Right atrium auricular region (tissue), 2 donors: Measurements from ENCODE around the gene DCLRE1A. TPM values are rescaled to one million over a fixed set of nuclear protein-coding genes. Genes with fewer than 3 reads are reported as not detected.

ENCODE experiments used
- DNase-seq: peaks from one replicate; pipeline ENCODE4 v3.0.0-alpha.2; 2019; ENCODE audit warnings: low spot score
- H3K27ac ChIP-seq, 2 donors: fragments of 200-600 bp; sonication (generic); 1 replicate in 1 of 2; 2 replicates in 1 of 2; pipeline ENCODE4 v1.5.1; 2016 to 2019
- H3K27me3 ChIP-seq, 2 donors: fragments of 200-600 bp; sonication (generic); one replicate each; pipeline versions ENCODE4 v1.5.1 to v1.6.0; 2017 to 2019
- H3K36me3 ChIP-seq: fragments of 200-600 bp; sonication (generic); one replicate; pipeline ENCODE4 v1.5.1; 2016
- H3K4me1 ChIP-seq, 2 donors: fragments of 200-600 bp; sonication (generic); one replicate each; pipeline versions ENCODE4 v1.5.1 to v1.6.0; 2017 to 2019
- H3K4me3 ChIP-seq, 2 donors: fragments of 200-600 bp; sonication (generic); 1 replicate in 1 of 2; 2 replicates in 1 of 2; pipeline ENCODE4 v1.5.1; 2017 to 2019; ENCODE audit warnings: mild to moderate bottlenecking in 1 of 2, moderate library complexity in 1 of 2
- H3K9me3 ChIP-seq, 2 donors: fragments of 200-600 bp; sonication (generic); one replicate each; pipeline ENCODE4 v1.5.1; 2019
- CTCF ChIP-seq, 2 donors: fragments of 200-600 bp; sonication (generic); IDR thresholded peaks; one replicate each; pipeline ENCODE4 v1.5.1; 2019; ENCODE audit warnings: antibody characterized with exemption in 2 of 2
- total RNA-seq, 2 donors: library from RNA; depleted of rRNA; stranded (reverse); fragments of >200 nt; gene quantifications; one replicate each; pipeline ENCODE4 v1.1.0, GENCODE V29; 2016

The DCLRE1A gene
- total RNA-seq, 2 donors from 2014 or later, result 4.9 to 7.4 TPM

GRCh38 chr10:113857210-113857609 lies 3.3 kb upstream of the DCLRE1A start:
- H3K4me3 ChIP-seq, result peak overlapping the region; percentile 61 to 87
- H3K36me3 ChIP-seq, result peaks cover 15% of the 10 kb centered on the region
- H3K27me3 ChIP-seq, result no peaks in the 10 kb centered on the region
- H3K27ac ChIP-seq, result peak overlapping the region; percentile 95
- H3K4me1 ChIP-seq, result peaks cover 0 to 26% of the 10 kb centered on the region in 2 donors
- H3K9me3 ChIP-seq, result peaks cover 0 to 6% of the 10 kb centered on the region in 2 donors
- no peak for TF ChIP-seq CTCF (IDR thresholded peaks at IDR 0.05)
- DNase-seq, result no peak

- Histone ChIP-seq H3K4me3 (peak overlapping the region; percentile 61 to 87), H3K36me3 (peaks cover 9% of the 10 kb centered on the region), H3K27ac (peak overlapping the region; percentile 95), H3K27me3 (no peaks in the 10 kb centered on the region), H3K9me3 (peaks cover 0 to 6% of the 10 kb centered on the region in 2 donors), H3K4me1 (peaks cover 0 to 32% of the 10 kb centered on the region in 2 donors)
- TF ChIP-seq CTCF (IDR thresholded peaks at IDR 0.05), result no peak
- DNase-seq, result no peak
Observed at GRCh38 chr10:113856563-113856962, 2.7 kb upstream of the DCLRE1A start.

GRCh38 chr10:113854761-113855588 lies 1.1 kb upstream of the DCLRE1A start:
- DNase-seq, result peak; percentile 77

GRCh38 chr10:113853578-113854012 lies 287 bp downstream of the DCLRE1A start:
- H3K27me3 ChIP-seq, result no peaks in the 10 kb centered on the region
- TF ChIP-seq CTCF (IDR thresholded peaks at IDR 0.05), result no peak
- H3K4me1 ChIP-seq, result peaks cover 0 to 33% of the 10 kb centered on the region in 2 donors
- no peaks in the 10 kb centered on the region for H3K36me3 ChIP-seq
- no peaks in the 10 kb centered on the region for H3K9me3 ChIP-seq
- H3K27ac ChIP-seq, result peak overlapping the region; percentile 95
- no peak for DNase-seq
- H3K4me3 ChIP-seq, result peak overlapping the region; percentile 61 to 87

More at GRCh38 chr10:113854761-113855588, 1.1 kb upstream of the DCLRE1A start:
- peak in 1 of 2 donors; percentile 41 for TF ChIP-seq CTCF (IDR thresholded peaks at IDR 0.05)
- Histone ChIP-seq H3K4me3 (peak overlapping the region; percentile 61 to 87), H3K4me1 (peaks cover 0 to 33% of the 10 kb centered on the region in 2 donors), H3K9me3 (no peaks in the 10 kb centered on the region), H3K27ac (peak overlapping the region; percentile 95), H3K27me3 (no peaks in the 10 kb centered on the region), H3K36me3 (no peaks in the 10 kb centered on the region)

- Histone ChIP-seq H3K9me3 (no peaks in the 10 kb centered on the region), H3K27me3 (no peaks in the 10 kb centered on the region), H3K36me3 (no peaks in the 10 kb centered on the region), H3K4me1 (peaks cover 0 to 17% of the 10 kb centered on the region in 2 donors), H3K4me3 (no peak overlapping the region), H3K27ac (no peak overlapping the region)
- no peak for TF ChIP-seq CTCF (IDR thresholded peaks at IDR 0.05)
- DNase-seq, result no peak
Observed at GRCh38 chr10:113849946-113850345, 3.9 kb downstream of the DCLRE1A start.
